Uterus (tissue), 2 donors: ENCODE data around the gene CAVIN1.

ENCODE experiments used
- CTCF ChIP-seq, 4 experiments: fragments of 200-600 bp in 2 of 4; fragments of 450-650 bp in 2 of 4; sonication (generic) in 2 of 4; IDR thresholded peaks; one replicate each; pipeline ENCODE4 v1.5.1; 2016 to 2019; ENCODE audit warnings: antibody characterized with exemption in 4 of 4, mild to moderate bottlenecking in 2 of 4, moderate library complexity in 1 of 4
- POLR2A ChIP-seq, 2 donors: fragments of 450-650 bp; IDR thresholded peaks; one replicate each; pipeline ENCODE4 v1.6.1; 2016; ENCODE audit warnings: antibody characterized with exemption in 2 of 2, mild to moderate bottlenecking in 1 of 2, moderate library complexity in 1 of 2

- TF ChIP-seq CTCF (IDR thresholded peaks at IDR 0.05) (no peak), POLR2A (IDR thresholded peaks at IDR 0.05) (no peak)
Measured at GRCh38 chr17:42399121-42399520, 23.9 kb downstream of the CAVIN1 start.
